Ascending aorta (tissue), 2 donors: ENCODE data around the gene IDNK. TPM values are rescaled to one million over a fixed set of nuclear protein-coding genes. Genes with fewer than 3 reads are reported as not detected.

Source experiments
- DNase-seq, 2 donors: peaks; one replicate each; pipeline ENCODE4 v3.0.0-alpha.2; 2019; ENCODE audit warnings: low spot score in 2 of 2
- H3K27ac ChIP-seq, 2 donors: fragments of 200-600 bp; sonication (generic); one replicate each; pipeline ENCODE4 v1.5.1; 2016 to 2017; ENCODE audit warnings: mild to moderate bottlenecking in 1 of 2
- H3K27me3 ChIP-seq: fragments of 200-600 bp; sonication (generic); one replicate; pipeline ENCODE4 v1.5.1; 2017
- H3K36me3 ChIP-seq, 2 donors: fragments of 200-600 bp; sonication (generic); one replicate each; pipeline ENCODE4 v1.5.1; 2016
- H3K4me1 ChIP-seq, 2 donors: fragments of 200-600 bp; sonication (generic); one replicate each; pipeline ENCODE4 v1.5.1; 2016 to 2017; ENCODE audit warnings: mild to moderate bottlenecking in 1 of 2
- H3K4me3 ChIP-seq, 2 donors: fragments of 200-600 bp; sonication (generic); one replicate each; pipeline ENCODE4 v1.5.1; 2016 to 2017; ENCODE audit warnings: mild to moderate bottlenecking in 1 of 2
- H3K9me3 ChIP-seq, 2 donors: fragments of 200-600 bp; sonication (generic); one replicate each; pipeline ENCODE4 v1.5.1; 2016
- CTCF ChIP-seq, 3 experiments: fragments of 200-600 bp in 2 of 3; fragments of 450-650 bp in 1 of 3; sonication (generic) in 2 of 3; IDR thresholded peaks; one replicate each; pipeline ENCODE4 v1.5.1; 2016 to 2019; ENCODE audit warnings: antibody characterized with exemption in 3 of 3, mild to moderate bottlenecking in 1 of 3, moderate library complexity in 1 of 3
- intact Hi-C: fragments of 100-400 bp; cut with DNase I; formaldehyde crosslinking; loops from one replicate; pipeline ENCODE4 v1.15.1; 2023
- total RNA-seq: library from RNA; depleted of rRNA; stranded (reverse); fragments of >200 nt; gene quantifications from one replicate; pipeline ENCODE4 v1.1.0, GENCODE V29; 2016

The IDNK gene
- total RNA-seq, 1 donor from 2014 or later, result not detected

GRCh38 chr9:83636813-83637212, 13.9 kb downstream of the IDNK start:
- TF ChIP-seq CTCF (IDR thresholded peaks at IDR 0.05), result no peak
- DNase-seq, result no peak
- Histone ChIP-seq H3K9me3 (no peaks in the 10 kb centered on the region), H3K36me3 (no peaks in the 10 kb centered on the region), H3K4me1 (no peaks in the 10 kb centered on the region), H3K27ac (no peak overlapping the region), H3K27me3 (no peaks in the 10 kb centered on the region), H3K4me3 (no peak overlapping the region)
- intact Hi-C loops, result no loop called here

- TF ChIP-seq CTCF (IDR thresholded peaks at IDR 0.05), result no peak
- no peak overlapping the region for H3K4me3 ChIP-seq
- no peak overlapping the region for H3K27ac ChIP-seq
- no peak for DNase-seq
- H3K36me3 ChIP-seq, result no peaks in the 10 kb centered on the region
- intact Hi-C loops, result no loop called here
- no peaks in the 10 kb centered on the region for H3K4me1 ChIP-seq
- no peaks in the 10 kb centered on the region for H3K9me3 ChIP-seq
- H3K27me3 ChIP-seq, result no peaks in the 10 kb centered on the region
These were observed 14.4 kb downstream of the IDNK start for GRCh38 chr9:83637389-83637788.

GRCh38 chr9:83639266-83639665, 16.3 kb downstream of the IDNK start:
- Histone ChIP-seq H3K4me3 (no peak overlapping the region), H3K36me3 (no peaks in the 10 kb centered on the region), H3K27ac (no peak overlapping the region), H3K9me3 (no peaks in the 10 kb centered on the region), H3K4me1 (no peaks in the 10 kb centered on the region), H3K27me3 (no peaks in the 10 kb centered on the region)
- intact Hi-C loops, result no loop called here
- no peak for DNase-seq
- TF ChIP-seq CTCF (IDR thresholded peaks at IDR 0.05), result no peak

- Histone ChIP-seq H3K9me3 (no peaks in the 10 kb centered on the region), H3K27me3 (no peaks in the 10 kb centered on the region), H3K4me3 (no peak overlapping the region), H3K4me1 (no peaks in the 10 kb centered on the region), H3K27ac (no peak overlapping the region), H3K36me3 (peaks cover 0 to 5% of the 10 kb centered on the region in 2 donors)
- no peak for TF ChIP-seq CTCF (IDR thresholded peaks at IDR 0.05)
- no peak for DNase-seq
- intact Hi-C loops, result no loop called here
These were observed 19.9 kb downstream of the IDNK start for GRCh38 chr9:83642793-83643192.

GRCh38 chr9:83646500-83647239, 23.7 kb downstream of the IDNK start:
- H3K4me3 ChIP-seq, result no peak overlapping the region
- intact Hi-C loops, result no loop called here
- no peak for TF ChIP-seq CTCF (IDR thresholded peaks at IDR 0.05)
- DNase-seq, result no peak
- H3K9me3 ChIP-seq, result no peaks in the 10 kb centered on the region
- H3K4me1 ChIP-seq, result no peaks in the 10 kb centered on the region
- peaks cover 8 to 21% of the 10 kb centered on the region in 2 donors for H3K36me3 ChIP-seq
- no peak overlapping the region for H3K27ac ChIP-seq
- no peaks in the 10 kb centered on the region for H3K27me3 ChIP-seq
